ENCODE data around the gene CABP7. TPM values are rescaled to one million over a fixed set of nuclear protein-coding genes. Genes with fewer than 3 reads are reported as not detected.

The CABP7 gene
- total RNA-seq, 1 experiment from 2014 or later: not detected

DNA sequence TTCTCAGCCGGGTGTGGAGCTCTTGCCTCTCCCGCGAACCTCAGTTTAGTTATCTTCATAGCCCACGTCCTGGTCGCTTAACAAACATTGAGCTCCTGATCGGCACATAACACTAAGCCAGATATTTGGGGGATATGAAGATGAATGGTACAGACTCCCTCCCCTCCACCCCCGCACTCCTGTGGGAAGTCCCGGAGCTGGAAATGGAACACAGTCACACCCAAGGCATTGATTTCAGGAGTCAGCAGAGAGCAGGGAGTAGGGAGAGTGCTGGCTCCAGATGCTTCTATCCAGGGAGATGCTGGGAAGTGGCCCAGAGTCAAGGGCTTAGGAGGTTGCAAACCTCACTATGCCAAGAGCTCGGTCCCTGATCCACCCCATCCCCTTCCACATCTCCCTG, 26.1 kb upstream of the CABP7 start:
- no peak overlapping the region for H3K27ac ChIP-seq (ENCODE audit: low read depth, low read length)
- H3K4me3 ChIP-seq (replicated peaks in 1 of 2; ENCODE audit: low read depth in 1 of 2, low read length in 2 of 2): no peak overlapping the region
- ATAC-seq: no peak
- H3K36me3 ChIP-seq (ENCODE audit: control insufficient read depth in 1 of 2, insufficient read depth in 2 of 2, low read length in 2 of 2): no peaks in the 10 kb centered on the region
- no peaks in the 10 kb centered on the region for H4K20me1 ChIP-seq (ENCODE audit: insufficient read depth)
- POLR2A ChIA-PET: no interaction called here
- no peak for DNase-seq (ENCODE audit: low read depth, low spot score)
- no peaks in the 10 kb centered on the region for H3K4me1 ChIP-seq (ENCODE audit: control insufficient read depth in 1 of 2, insufficient read depth in 2 of 2, low read length in 2 of 2)
- no peak overlapping the region for H3K4me2 ChIP-seq (ENCODE audit: low read length)
- no peaks in the 10 kb centered on the region for H3K9me3 ChIP-seq (ENCODE audit: control insufficient read depth in 1 of 2, insufficient read depth in 1 of 2, low read depth in 1 of 2, low read length in 2 of 2)
- TF ChIP-seq POLR2A (IDR thresholded peaks at IDR 0.05; ENCODE audit: borderline replicate concordance, extremely low read depth, insufficient read depth, insufficient read length) (no peak), EZH2phosphoT487 (IDR thresholded peaks at IDR 0.05; ENCODE audit: borderline replicate concordance) (no peak), POLR2AphosphoS5 (IDR thresholded peaks at IDR 0.05; ENCODE audit: low read depth, low read length) (no peak), ELF1 (IDR thresholded peaks at IDR 0.05; ENCODE audit: borderline replicate concordance, low read depth) (no peak), SP1 (IDR thresholded peaks at IDR 0.05; ENCODE audit: low read depth) (no peak), ZFX (IDR thresholded peaks at IDR 0.05) (no peak), JUND (IDR thresholded peaks at IDR 0.05) (no peak), YY1 (IDR thresholded peaks at IDR 0.05; ENCODE audit: extremely low read depth, insufficient replicate concordance, low read depth, low read length) (no peak), SRF (IDR thresholded peaks at IDR 0.05; ENCODE audit: low read depth) (no peak), CEBPB (IDR thresholded peaks at IDR 0.05; ENCODE audit: low read depth) (no peak), RAD21 (IDR thresholded peaks at IDR 0.05; ENCODE audit: low read depth) (no peak), SIN3A (IDR thresholded peaks at IDR 0.05; ENCODE audit: low read depth) (no peak)
- TF ChIP-seq, protein P1, sequence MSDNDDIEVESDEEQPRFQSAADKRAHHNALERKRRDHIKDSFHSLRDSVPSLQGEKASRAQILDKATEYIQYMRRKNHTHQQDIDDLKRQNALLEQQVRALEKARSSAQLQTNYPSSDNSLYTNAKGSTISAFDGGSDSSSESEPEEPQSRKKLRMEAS (IDR thresholded peaks at IDR 0.05): no peak
- TF ChIP-seq, protein P2, sequence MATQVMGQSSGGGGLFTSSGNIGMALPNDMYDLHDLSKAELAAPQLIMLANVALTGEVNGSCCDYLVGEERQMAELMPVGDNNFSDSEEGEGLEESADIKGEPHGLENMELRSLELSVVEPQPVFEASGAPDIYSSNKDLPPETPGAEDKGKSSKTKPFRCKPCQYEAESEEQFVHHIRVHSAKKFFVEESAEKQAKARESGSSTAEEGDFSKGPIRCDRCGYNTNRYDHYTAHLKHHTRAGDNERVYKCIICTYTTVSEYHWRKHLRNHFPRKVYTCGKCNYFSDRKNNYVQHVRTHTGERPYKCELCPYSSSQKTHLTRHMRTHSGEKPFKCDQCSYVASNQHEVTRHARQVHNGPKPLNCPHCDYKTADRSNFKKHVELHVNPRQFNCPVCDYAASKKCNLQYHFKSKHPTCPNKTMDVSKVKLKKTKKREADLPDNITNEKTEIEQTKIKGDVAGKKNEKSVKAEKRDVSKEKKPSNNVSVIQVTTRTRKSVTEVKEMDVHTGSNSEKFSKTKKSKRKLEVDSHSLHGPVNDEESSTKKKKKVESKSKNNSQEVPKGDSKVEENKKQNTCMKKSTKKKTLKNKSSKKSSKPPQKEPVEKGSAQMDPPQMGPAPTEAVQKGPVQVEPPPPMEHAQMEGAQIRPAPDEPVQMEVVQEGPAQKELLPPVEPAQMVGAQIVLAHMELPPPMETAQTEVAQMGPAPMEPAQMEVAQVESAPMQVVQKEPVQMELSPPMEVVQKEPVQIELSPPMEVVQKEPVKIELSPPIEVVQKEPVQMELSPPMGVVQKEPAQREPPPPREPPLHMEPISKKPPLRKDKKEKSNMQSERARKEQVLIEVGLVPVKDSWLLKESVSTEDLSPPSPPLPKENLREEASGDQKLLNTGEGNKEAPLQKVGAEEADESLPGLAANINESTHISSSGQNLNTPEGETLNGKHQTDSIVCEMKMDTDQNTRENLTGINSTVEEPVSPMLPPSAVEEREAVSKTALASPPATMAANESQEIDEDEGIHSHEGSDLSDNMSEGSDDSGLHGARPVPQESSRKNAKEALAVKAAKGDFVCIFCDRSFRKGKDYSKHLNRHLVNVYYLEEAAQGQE (IDR thresholded peaks at IDR 0.05; ENCODE audit: low read depth): no peak
- H2AFZ ChIP-seq (ENCODE audit: low read depth, low read length, poor library complexity, severe bottlenecking): no peak overlapping the region
- H3K9me2 ChIP-seq (ENCODE audit: insufficient read depth): no peaks in the 10 kb centered on the region
- no peaks in the 10 kb centered on the region for H3K27me3 ChIP-seq (ENCODE audit: insufficient read depth, low read length)
- CTCF ChIA-PET: interaction anchor here (1.0 kb wide), 1 partner anchor 395 kb away, joined by 3 read pairs; no protein-coding TSS in a partner anchor
- H3K9ac ChIP-seq (ENCODE audit: low read length): no peak overlapping the region
- H3K79me2 ChIP-seq (ENCODE audit: insufficient read depth, low read length): no peaks in the 10 kb centered on the region; the same call in 1 of the 2 replicates
- BruUV-seq (replicated peaks): no TSS peak
- RAD21 ChIA-PET (ENCODE audit: low non-redundant PET in 1 of 2, low total read pairs in 2 of 2, uncharacterized antibody in 2 of 2, unreplicated experiment in 2 of 2): no interaction called here
- intact Hi-C loops (cut with micrococcal nuclease): no loop called here
